HEK293 (cell line): Measurements from ENCODE around the gene ENO3.

Experiments
- CTCF ChIA-PET: fragments of 350-600 bp; formaldehyde crosslinking; extraction: SDS; loops from one replicate; lab custom pipeline; 2021; ENCODE audit warnings: antibody characterized with exemption; lab: Yijun Ruan, JAX
- POLR2A ChIA-PET: fragments of 300-600 bp; formaldehyde crosslinking; extraction: SDS; loops from one replicate; lab custom pipeline; 2020; ENCODE audit warnings: antibody characterized with exemption, inconsistent platforms; lab: Yijun Ruan, JAX
- H3K27ac ChIP-seq: fragments of 200-500 bp; sonication (Bioruptor generic); 2 replicates; pipeline ENCODE4 v1.5.1; 2014; ENCODE audit warnings: low read depth, low read length, control low read depth, inconsistent platforms; ENCODE audit errors: extremely low read depth
- H3K36me3 ChIP-seq, 2 experiments: fragments of 200-500 bp in 1 of 2; sonication (Bioruptor generic) in 1 of 2; 1 replicate in 1 of 2; 2 replicates in 1 of 2; pipeline ENCODE4 v1.5.1; 2014 to 2017; ENCODE audit warnings: inconsistent platforms in 2 of 2, low read length in 2 of 2; ENCODE audit not compliant: control insufficient read depth in 2 of 2, insufficient read depth in 1 of 2
- H3K4me1 ChIP-seq: fragments of 200-500 bp; sonication (Bioruptor generic); 2 replicates; pipeline ENCODE4 v1.5.1; 2014; ENCODE audit warnings: mild to moderate bottlenecking, low read length, inconsistent platforms; ENCODE audit not compliant: control insufficient read depth, insufficient read depth
- H3K4me3 ChIP-seq: 2 replicates; pipeline ENCODE4 v1.5.1; 2011; ENCODE audit warnings: low read depth, mild to moderate bottlenecking, control low read depth, low read length, moderate library complexity
- H3K9me3 ChIP-seq: fragments of 200-500 bp; sonication (Bioruptor generic); 2 replicates; pipeline ENCODE4 v1.5.1; 2014; ENCODE audit warnings: low read depth, low read length, inconsistent platforms; ENCODE audit not compliant: control insufficient read depth, insufficient read depth
- GLIS1 ChIP-seq: fragments of 450-650 bp; formaldehyde crosslinking; IDR thresholded peaks from 2 replicates; pipeline ENCODE4 v1.5.1; 2016; ENCODE audit warnings: missing biosample characterization, missing genetic modification characterization
- HOXA7 ChIP-seq: sonication (generic); formaldehyde crosslinking; IDR thresholded peaks from 2 replicates; pipeline ENCODE4 v1.8.1; 2022; ENCODE audit warnings: missing genetic modification reagents, borderline replicate concordance
- HOXD13 ChIP-seq: sonication (generic); formaldehyde crosslinking; IDR thresholded peaks from 2 replicates; pipeline ENCODE4 v1.8.0; 2022; ENCODE audit warnings: missing genetic modification reagents, borderline replicate concordance
- PRDM10 ChIP-seq: fragments of 450-650 bp; formaldehyde crosslinking; IDR thresholded peaks from 2 replicates; pipeline ENCODE4 v1.5.1; 2016; ENCODE audit warnings: missing biosample characterization, missing genetic modification characterization
- SP2 ChIP-seq: fragments of 450-650 bp; formaldehyde crosslinking; IDR thresholded peaks from 2 replicates; pipeline ENCODE4 v1.5.1; 2016; ENCODE audit warnings: missing biosample characterization, missing genetic modification characterization
- ZBTB26 ChIP-seq: fragments of 450-650 bp; formaldehyde crosslinking; optimal IDR thresholded peaks from 2 replicates; pipeline ENCODE3; 2016; ENCODE audit warnings: missing biosample characterization, mild to moderate bottlenecking, missing genetic modification characterization
- ZBTB8A ChIP-seq: fragments of 450-650 bp; formaldehyde crosslinking; IDR thresholded peaks from 2 replicates; pipeline ENCODE4 v1.5.1; 2016; ENCODE audit warnings: missing biosample characterization, missing genetic modification characterization
- ZFP69B ChIP-seq: fragments of 450-650 bp; formaldehyde crosslinking; IDR thresholded peaks from 2 replicates; pipeline ENCODE4 v1.5.1; 2016; ENCODE audit warnings: missing biosample characterization, missing genetic modification characterization
- ZNF18 ChIP-seq: fragments of 450-650 bp; formaldehyde crosslinking; IDR thresholded peaks from 2 replicates; pipeline ENCODE4 v1.5.1; 2016; ENCODE audit warnings: missing biosample characterization, missing genetic modification characterization
- ZNF19 ChIP-seq: fragments of 450-650 bp; formaldehyde crosslinking; IDR thresholded peaks from 2 replicates; pipeline ENCODE4; 2016; ENCODE audit warnings: missing biosample characterization, missing genetic modification characterization, low read depth
- ZNF202 ChIP-seq: fragments of 450-650 bp; formaldehyde crosslinking; IDR thresholded peaks from 2 replicates; pipeline ENCODE4 v1.5.1; 2016; ENCODE audit warnings: missing biosample characterization, missing genetic modification characterization, borderline replicate concordance
- ZNF670 ChIP-seq: fragments of 450-650 bp; formaldehyde crosslinking; IDR thresholded peaks from 2 replicates; pipeline ENCODE4 v1.5.1; 2016; ENCODE audit warnings: missing biosample characterization, missing genetic modification characterization, low read depth
- ZNF692 ChIP-seq: fragments of 450-650 bp; formaldehyde crosslinking; IDR thresholded peaks from 2 replicates; pipeline ENCODE4 v1.5.1; 2016; ENCODE audit warnings: missing biosample characterization, missing genetic modification characterization

Gene ENO3

GRCh38 chr17:5000237-5000639, 49.3 kb downstream of the ENO3 start:
- POLR2A ChIA-PET: interaction anchor here (0.6 to 1.4 kb wide), 2 partner anchors 14 to 19 kb away, joined by 3 to 5 read pairs; no protein-coding TSS in a partner anchor
- TF ChIP-seq ZNF692 (tag by site-specific recombination) (peak; percentile 80), ZFP69B (tag by site-specific recombination) (peak; percentile 64), ZNF670 (tag by site-specific recombination) (no peak), SP2 (tag by site-specific recombination) (no peak), PRDM10 (tag by site-specific recombination) (peak; percentile 52; the same call in 1 of the 2 replicates), ZBTB8A (tag by site-specific recombination) (0 out of 2 replicates have a peak, but pooled peaks have one; percentile 15), GLIS1 (peak; percentile 70)
- CTCF ChIA-PET: interaction anchor here (0.7 to 1.9 kb wide), 3 partner anchors 13 to 21 kb away, joined by 3 to 7 read pairs (median 3); partner anchors contain the start of gene CAMTA2

GRCh38 chr17:5002121-5002788, 51.3 kb downstream of the ENO3 start:
- no peak overlapping the region for H3K27ac ChIP-seq
- H3K36me3 ChIP-seq: peaks cover 37 to 65% of the 10 kb centered on the region in 2 experiments

More at GRCh38 chr17:5000237-5000639, 49.3 kb downstream of the ENO3 start:
- H3K36me3 ChIP-seq: peaks cover 26 to 47% of the 10 kb centered on the region in 2 experiments
- H3K9me3 ChIP-seq: no peaks in the 10 kb centered on the region
- H3K27ac ChIP-seq: no peak overlapping the region
- no peak overlapping the region for H3K4me3 ChIP-seq
- peaks cover 14% of the 10 kb centered on the region for H3K4me1 ChIP-seq

More at GRCh38 chr17:5002121-5002788, 51.3 kb downstream of the ENO3 start:
- CTCF ChIA-PET: interaction anchor here (2.3 kb wide), 1 partner anchor 21 kb away, joined by 6 read pairs; no protein-coding TSS in a partner anchor
- Histone ChIP-seq H3K4me1 (peaks cover 11% of the 10 kb centered on the region), H3K4me3 (no peak overlapping the region), H3K9me3 (no peaks in the 10 kb centered on the region)
- POLR2A ChIA-PET: interaction anchor here (1.0 to 1.3 kb wide), 3 partner anchors 12 to 59 kb away, joined by 3 to 4 read pairs (median 4); partner anchors contain the start of gene CAMTA2
- no peak for TF ChIP-seq HOXA7 (CRISPR knock-in tag)
- no peak for TF ChIP-seq ZNF202 (tag by site-specific recombination)
- TF ChIP-seq ZBTB26 (tag by site-specific recombination): no peak
- no peak for TF ChIP-seq HOXD13 (CRISPR knock-in tag)
- TF ChIP-seq ZNF19 (tag by site-specific recombination): no peak
- no peak for TF ChIP-seq ZNF18 (tag by site-specific recombination)
